ENCODE results near the gene ESR1.
"Not testable (repeated sequence)": the region's sequence is repeated elsewhere in the genome, so short reads cannot be mapped to it uniquely, and the experiment has no call there.

ESR1 gene

DNA sequence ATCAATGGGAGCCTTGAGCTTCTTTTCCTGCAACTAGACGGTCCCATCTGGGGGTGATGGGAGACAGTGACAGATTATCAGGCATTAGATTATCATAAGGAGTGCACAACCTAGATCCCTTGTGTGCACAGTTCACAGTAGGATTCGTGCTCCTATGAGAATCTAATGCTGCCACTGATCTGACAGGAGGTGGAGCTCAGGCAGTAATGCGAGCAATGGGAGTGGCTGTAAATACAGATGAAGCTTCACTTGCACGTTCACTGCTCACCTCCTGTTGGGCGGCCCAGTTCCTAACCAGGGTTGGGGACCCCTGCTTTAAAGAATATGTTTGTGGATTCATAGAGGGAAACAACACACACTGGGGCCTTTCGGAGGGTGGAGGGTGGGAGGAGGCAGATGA is 180.7 kb downstream of the ESR1 start:
- not testable (repeated sequence) for DNase-seq (ENCODE audit: low read depth in 2 of 2)

DNA sequence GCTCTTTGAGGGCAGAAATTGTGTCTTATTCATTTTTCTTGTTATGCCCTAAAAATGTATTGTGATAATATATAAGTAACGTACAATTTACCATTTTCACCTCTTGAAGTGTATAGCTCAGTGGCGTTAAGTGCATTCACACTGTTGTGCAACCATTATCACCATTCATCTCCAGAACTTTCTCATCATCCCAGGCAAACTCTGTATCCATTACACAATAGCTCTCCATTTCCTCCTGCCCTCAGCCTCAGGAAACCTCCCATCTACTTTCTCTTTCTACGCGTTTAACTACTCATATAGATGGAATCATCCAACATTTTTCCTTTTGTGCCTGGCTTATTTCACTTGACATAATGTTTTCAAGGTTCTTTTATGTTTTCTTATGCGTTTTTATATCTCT is 184.6 kb downstream of the ESR1 start:
- no peak for DNase-seq (ENCODE audit: low read depth in 2 of 2)

DNA sequence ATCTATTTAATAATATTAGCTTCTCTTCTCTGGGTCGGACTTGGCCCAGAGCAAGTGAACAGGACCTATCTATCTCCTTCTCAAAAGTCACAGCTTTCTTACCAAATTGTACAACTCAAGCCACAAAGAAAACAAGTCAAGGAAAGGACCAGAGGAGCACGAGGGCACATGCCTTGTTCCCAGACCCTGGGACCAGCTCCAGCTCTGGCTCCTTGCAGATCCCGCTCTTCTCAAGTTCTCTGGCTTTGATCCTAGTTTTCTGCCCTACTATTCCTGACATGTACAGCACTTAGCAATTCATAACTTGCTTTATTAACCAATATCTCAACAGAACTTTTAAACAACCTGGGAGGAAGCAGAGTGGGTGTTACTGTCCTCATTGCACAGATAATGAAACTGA is 185.9 kb downstream of the ESR1 start:
- no peak for DNase-seq (ENCODE audit: low read depth in 2 of 2)

DNA sequence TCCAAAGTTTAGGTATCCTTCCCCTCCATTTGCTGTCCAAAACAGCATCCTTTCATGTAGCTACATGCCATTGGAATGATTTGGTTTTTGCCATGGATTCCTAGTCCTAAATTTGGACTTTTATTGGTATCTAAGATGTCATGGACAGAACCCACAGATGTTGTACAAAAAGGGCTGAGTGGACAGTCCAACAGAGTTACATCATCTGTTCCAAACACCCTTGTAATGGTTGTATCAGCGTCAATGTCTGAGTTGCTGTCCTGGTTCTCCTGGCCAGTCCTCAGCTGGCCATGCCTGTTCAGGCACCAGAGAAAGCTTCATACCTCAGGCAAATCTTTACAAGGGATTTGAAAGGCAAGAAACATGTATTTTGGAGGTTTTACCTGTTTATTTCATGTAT is 191.3 kb downstream of the ESR1 start:
- DNase-seq (ENCODE audit: low read depth in 2 of 2), result no peak

DNA sequence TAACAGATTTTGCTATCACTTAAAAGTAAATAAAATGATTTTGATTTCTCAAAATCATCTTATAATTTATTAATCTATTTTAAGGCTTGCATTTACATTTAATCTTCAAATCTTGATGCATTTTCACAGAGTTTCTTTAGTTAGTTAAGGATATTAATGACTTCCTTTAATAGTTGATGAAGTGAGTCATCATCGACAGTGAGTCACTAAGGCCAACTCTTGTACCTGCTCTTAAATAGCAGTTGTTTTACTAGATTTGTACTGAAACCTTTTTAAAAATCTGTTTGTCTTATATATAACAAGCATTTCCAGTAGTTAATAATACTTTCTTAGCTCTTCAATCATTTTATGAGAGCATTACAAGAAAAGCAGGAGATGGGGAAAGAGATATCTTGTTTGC is 191.7 kb downstream of the ESR1 start:
- no peak for DNase-seq (ENCODE audit: low read depth in 2 of 2)

DNA sequence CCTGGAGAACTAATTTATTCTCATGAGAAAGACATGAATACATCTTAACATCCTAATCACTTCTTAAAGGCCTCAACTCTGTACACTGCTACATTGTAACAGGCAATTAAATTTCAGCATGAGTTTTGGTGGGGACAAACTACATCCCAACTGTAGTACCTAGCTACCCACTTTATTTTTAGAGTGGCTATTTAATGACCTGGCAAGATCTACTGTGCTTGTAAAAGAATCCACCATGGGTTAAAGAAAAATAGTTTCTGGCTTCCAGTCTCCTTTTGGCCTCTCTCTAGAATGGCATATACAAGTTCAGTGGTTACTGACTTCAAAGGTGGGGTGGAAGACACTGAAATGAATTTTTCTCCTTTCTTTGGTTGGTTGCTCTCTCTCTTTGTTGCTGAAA is 193.9 kb downstream of the ESR1 start:
- DNase-seq (ENCODE audit: low read depth in 2 of 2), result no peak

DNA sequence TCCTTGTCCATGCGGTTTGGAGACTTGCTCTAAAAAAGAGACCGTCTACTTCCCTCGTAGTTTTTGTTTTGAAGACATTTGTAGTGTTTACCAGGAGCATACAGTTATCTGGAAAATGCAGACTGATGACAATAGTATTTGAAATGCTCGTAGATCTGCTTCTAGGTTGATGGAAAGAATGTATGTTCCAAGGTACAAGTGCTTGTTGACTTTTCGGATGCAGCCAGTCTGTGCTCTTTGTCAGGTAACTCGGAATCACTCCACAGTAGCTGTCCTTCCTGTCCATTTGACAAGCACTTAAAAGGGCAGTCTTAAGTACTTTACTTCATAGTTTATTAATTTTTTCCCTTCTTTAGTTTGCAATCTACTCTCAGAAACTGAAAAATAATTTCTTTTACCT is 194.8 kb downstream of the ESR1 start:
- DNase-seq (ENCODE audit: low read depth in 2 of 2), result no peak

DNA sequence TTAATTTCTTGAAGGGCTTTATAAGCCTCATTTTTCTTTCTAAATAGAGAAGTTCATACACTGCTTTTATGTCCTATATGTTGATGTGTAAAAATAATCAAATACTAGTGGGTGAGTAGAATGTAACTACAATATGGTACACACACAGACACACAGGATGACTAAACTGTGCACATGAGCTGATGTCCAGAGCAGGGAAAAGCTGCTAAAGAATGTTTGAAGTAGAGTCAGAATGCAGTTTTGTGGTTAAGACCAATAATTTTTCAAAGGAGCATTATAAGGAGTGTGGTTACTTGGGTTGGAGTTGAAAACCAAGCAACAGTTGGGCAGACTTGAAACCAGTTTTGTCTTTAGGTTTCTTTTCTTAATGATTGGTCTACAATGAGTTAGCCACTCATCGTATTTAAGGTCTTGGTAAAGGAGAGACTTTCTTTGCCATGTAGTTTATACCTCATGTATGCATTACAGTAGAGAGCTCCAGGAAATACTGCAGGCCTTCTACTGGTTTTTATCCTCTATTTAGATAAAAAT is 196.6 kb downstream of the ESR1 start:
- no peak for DNase-seq (ENCODE audit: low read depth in 2 of 2)

DNA sequence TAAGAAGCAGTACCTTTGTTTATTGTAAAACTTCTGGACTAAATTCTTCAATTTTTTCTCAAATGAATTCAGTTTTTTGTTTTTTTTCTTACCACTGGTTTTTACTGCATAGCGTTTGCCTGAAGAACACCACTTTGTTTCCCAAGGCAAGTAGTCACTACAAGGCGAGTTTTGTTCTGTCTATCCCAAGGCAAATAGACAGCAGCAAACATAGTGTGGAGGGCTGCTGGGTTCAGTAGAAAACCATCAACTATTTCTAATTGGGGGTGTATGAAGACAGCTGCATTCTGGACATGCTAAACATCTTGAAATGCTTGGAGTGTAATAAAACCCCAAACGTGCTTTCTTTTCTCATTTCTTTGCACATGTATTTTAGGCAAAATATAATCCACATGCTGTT is 197.4 kb downstream of the ESR1 start:
- DNase-seq (ENCODE audit: low read depth in 2 of 2), result no peak

DNA sequence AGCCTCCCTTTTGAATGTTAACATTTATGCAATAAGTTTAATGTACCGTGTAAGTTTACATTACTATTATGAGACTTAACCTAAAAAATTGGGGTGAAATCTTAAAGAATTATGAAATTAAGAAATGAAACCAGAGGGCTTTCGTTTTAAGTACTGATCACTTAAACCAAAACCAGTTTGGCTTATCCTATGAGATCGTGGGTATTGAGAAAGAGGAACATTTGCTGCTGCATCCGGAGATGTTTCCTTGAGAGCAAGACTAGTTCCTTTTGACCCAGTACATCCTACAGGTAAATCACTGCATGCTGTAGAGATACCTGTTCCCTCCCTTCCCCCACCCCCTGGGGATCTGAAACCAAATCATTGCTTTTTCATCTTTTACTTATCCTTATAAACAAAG is 201.3 kb downstream of the ESR1 start:
- DNase-seq (ENCODE audit: low read depth in 2 of 2), result no peak

DNA sequence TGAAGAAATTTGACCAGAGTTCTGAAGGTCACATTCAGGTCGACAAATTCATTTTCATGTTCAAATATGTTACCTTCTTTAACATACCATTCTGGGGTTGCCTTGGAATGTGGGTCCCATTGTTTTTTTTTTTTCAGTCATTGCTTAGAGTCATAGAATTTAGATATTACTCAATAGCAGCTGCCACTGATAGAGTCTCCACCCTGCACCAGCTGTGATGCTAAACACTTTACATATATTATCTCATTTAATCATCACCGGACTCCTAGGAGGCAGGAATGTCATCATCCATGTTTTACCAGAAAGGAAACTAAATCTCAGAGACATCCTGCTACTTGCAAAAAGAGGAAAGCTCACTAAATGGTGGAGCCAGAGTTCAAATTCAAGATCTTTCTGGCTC is 204.7 kb downstream of the ESR1 start:
- DNase-seq (ENCODE audit: low read depth in 2 of 2), result no peak

DNA sequence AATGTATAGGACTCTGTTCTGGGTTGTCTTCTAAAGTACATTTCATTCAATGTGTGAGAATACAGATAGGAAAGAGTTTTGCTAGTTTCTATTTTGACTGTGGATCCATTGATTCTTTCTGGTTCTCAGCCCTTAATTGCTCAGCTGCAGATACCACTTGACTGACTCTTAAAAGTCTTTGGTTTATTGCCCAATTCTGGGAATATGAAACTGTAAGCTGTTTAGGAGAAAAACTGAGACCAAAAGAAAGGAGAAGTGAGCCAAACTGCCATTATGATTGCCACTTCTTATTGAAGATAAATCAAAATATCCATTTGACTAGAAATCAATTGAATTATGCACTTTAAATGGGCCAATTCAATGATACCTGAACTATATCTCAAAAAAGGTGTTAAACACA is 211.4 kb downstream of the ESR1 start:
- DNase-seq (ENCODE audit: low read depth in 2 of 2), result no peak

DNA sequence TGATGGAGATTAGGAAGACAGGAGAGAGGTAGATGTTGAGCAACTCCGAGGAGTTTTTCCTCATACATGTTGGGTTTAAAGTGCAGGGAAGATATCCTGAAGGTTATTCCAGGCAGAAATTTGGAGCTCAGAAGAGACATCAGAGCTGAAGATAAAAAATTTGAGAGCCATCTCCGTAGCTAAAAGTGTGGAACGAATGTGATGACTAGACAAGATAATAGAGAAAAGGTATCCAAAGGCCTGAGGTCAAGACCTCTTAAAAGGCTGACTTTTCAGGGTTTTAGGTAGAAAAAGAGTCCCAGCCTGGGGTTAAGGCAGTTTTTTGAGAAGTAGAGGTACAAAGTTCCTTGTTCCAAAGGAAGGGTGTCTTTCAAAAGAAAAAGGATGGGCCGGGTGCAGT is 214.8 kb downstream of the ESR1 start:
- DNase-seq (ENCODE audit: low read depth in 2 of 2), result no peak

DNA sequence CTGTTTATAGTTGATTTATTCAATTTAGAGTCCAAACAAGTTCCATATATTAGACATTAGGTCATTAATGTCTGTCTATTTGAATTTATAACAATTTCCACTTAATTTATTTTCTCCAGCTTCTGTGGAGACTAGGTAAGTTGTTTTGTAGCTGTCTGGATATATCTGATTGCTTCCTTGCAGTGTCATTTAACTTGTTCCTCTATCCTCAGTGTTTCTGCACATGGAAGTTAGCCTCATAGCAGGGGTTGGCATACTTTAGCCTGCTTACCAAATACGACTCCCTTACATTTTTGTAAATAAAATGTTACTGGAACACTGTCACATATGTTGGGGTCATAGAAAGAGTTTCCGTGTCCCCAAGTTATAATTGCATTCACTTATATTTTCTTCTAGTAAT is 216.1 kb downstream of the ESR1 start:
- no peak for DNase-seq (ENCODE audit: low read depth in 2 of 2)

DNA sequence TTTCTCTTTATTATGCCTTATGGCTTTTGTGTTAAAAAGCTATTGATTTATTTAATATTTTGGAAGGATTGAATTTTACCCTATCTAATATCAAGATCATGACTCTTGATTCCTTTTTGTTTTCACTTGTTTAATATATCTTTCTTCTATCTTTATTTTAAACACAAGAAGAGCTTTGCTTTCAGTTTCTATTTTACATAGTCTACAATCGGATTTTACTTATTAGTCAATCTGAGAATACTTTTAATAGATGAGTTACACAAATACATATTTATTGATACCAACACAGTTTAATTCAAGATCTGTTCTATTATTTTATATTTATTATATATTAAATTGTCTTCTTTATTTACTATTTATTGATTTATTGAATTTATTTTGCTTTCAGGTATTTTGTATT is 218.8 kb downstream of the ESR1 start:
- DNase-seq (ENCODE audit: low read depth in 2 of 2), result no peak

DNA sequence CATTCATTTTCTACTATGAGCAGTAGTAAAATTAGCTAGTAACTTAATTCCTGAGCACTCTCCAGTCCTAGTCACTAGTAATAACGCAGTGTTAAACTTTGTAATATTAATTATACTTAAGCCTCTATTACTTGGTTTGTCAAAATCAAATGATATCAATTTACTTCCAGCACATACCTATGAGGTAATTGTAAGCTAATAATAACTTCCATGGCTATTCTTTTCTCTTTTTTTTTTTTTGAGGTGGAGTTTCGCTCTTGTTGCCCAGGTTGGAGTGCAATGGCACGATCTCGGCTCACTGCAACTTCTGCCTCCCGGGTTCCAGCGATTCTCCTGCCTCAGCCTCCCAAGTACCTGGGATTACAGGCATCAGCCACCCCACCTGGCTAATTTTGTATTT is 219.3 kb downstream of the ESR1 start:
- DNase-seq (ENCODE audit: low read depth in 2 of 2), result not testable (repeated sequence)

DNA sequence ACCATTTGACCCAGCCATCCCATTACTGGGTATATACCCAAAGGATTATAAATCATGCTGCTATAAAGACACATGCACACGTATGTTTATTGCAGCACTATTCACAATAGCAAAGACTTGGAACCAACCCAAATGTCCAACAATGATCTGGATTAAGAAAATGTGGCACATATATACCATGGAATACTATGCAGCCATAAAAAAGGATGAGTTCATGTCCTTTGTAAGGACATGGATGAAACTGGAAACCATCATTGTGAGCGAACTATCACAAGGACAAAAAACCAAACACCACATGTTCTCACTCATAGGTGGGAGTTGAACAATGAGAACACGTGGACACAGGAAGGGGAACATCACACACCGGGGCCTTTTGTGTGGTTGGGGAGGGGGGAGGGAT is 226.3 kb downstream of the ESR1 start:
- not testable (repeated sequence) for DNase-seq (ENCODE audit: low read depth in 2 of 2)

DNA sequence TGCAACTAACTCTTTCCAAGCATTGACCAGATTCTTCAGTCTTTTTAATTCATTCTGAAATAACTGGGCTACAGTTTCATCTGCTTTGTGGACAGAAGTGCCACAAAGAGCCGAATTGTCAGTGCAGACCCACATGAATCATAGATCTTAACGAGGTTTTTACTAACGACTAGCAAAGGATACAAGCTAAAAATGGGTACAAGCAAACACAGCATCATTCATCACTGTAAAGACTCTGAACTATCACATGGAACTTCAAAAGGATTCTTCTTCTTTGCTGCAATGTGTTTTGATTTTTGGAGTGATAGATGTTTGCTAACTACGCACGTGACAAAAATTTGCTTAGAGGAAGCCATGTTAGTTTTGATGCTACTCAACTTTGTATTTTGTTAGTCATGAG is 227.1 kb downstream of the ESR1 start:
- DNase-seq (ENCODE audit: low read depth in 2 of 2), result no peak

DNA sequence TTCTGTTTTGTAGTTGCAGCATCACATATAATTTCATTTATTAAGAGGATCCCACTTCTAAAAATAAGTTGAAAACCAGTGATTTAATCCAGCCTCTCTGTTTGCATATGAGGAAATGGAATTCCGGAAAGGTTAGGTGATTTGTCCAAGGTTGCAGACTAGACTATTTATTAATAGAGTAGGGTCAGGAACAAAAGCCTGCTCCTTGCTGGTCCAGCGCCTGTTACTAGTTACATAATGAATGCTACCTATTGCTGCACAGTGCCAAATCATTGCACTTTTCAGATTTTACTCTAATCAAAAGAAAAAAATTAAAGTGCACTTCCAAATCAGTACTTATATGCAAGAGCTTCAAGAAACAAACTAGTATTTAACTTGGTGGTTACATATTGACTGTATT is 238.6 kb downstream of the ESR1 start:
- no peak for DNase-seq (ENCODE audit: low read depth in 2 of 2)

DNA sequence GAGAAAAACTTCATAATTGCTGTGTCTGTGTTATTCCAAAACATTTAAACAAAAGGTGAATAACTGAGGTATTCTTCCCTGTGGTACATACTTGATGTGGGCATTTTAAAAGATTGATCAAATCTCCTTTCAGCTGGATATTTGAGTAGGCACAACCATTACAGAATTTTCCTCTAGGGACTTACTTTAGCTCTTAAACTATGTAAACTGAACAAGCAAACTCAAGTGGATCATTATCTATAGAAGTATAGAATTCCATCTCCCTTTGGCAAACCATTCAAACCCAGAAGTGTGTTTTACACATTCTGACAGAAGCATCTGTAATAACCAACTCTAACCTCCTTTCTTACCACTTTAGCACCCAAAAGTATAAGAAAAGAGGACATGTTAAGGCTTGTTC is 241.4 kb downstream of the ESR1 start:
- DNase-seq (ENCODE audit: low read depth in 2 of 2), result no peak

DNA sequence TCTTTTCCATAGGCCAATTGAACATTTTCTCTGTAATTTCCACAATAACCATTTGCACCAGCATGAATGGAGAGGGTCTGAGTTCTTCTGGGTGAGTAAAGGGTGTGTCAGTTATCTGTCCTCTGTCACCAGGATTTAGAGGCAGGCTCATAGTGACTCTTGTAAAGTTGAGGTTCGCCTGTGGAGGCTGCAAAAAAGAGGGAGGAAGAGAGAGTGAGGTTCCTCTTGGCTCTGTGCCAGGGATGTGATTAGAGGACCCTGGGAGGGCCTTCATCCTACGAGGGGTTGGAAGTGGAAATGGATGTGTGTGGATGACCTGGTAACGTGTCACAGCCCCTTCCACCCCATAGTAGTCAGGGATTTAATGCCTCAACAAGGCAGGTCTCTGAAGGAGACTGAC is 242.0 kb downstream of the ESR1 start:
- no peak for DNase-seq (ENCODE audit: low read depth in 2 of 2)

DNA sequence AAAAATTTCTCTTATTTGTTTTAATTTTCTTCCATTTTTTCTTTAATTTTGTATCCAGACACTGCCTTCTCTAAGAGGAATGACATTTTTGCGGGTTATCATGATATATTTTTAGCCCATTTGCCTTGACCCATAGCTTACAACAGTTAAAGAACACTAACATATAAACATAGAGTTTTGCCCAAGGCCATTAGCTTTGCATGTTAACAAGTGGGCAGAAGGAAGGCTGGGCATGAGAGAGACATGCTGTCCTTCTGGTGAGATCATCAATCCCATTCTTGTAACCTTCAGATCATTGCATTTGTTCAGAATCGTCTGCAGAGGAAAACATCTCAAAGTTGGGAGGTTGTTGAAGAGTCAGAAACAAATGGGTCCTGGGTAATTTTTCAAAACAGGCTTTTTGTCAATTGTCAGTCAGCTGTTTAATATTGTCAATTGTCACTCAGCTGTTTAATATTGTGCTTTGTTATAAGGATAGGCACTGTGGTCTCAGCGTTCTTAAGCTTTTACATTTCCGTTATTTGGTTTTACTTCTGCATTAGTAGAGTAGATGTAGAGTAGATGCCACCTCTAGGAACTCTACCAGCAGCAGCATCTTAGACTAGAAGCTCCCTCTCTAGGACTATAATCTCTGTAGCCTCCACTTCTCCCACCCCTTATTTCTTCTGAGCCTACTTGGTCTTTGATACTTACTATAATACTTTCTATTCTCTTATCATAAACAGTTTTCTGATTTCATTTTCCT is 243.1 kb downstream of the ESR1 start:
- no peak for DNase-seq (ENCODE audit: low read depth in 2 of 2)

DNA sequence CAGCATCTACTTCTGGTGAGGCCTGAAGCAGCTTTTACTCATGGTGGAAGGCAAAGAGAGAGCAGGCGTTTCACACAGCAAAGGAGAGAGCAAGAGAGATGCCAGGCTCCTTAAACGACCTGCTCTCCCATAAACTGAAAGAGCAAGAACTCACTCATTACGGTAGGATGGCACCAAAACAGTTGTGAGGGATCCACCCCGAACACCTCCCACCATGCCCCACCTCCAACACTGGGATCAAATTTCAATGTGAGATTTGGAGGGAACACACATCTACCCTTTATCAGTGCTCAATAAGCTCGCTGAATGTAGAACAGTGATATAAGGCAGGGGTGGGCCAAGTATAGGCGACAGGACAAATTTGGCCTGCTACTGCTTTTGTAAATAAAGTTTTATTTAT is 244.6 kb downstream of the ESR1 start:
- no peak for DNase-seq (ENCODE audit: low read depth in 2 of 2)

DNA sequence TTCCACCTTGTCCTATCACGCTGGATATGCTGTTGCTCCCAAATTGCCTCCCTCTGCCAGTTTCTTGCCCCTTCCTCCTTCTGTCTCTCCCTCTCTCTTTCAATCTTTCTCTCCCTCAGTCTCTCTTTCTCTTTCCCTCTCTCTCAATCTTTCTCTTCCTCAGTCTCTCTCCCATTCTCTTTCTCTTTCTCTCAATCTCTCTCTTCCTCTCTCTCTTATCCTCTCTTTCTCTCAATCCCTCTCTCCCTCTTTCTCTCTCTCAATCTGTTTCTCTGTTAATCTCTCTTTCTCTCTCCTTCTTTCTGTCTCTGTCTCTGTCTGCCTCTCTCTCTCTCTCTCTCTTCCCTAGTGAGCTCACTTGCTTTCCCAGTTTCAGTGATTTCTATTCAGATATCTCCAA is 245.8 kb downstream of the ESR1 start:
- no peak for DNase-seq (ENCODE audit: low read depth in 2 of 2)
